AG10803 (cell line): ENCODE measurements around the gene HIPK2.

Source experiments
- DNase-seq: peaks from one replicate; pipeline ENCODE4 v3.0.0; 2010; ENCODE audit warnings: low read depth
- H3K4me3 ChIP-seq: 2 replicates; pipeline ENCODE4 v1.5.1; 2011; ENCODE audit warnings: mild to moderate bottlenecking, low read length, control low read depth
- TF ChIP-seq, protein P1 (sequence below): conservative IDR thresholded peaks from 2 replicates; pipeline ENCODE4 v1.5.1; 2011; ENCODE audit warnings: mild to moderate bottlenecking, low read length, control low read depth, inconsistent platforms

HIPK2 gene

DNA sequence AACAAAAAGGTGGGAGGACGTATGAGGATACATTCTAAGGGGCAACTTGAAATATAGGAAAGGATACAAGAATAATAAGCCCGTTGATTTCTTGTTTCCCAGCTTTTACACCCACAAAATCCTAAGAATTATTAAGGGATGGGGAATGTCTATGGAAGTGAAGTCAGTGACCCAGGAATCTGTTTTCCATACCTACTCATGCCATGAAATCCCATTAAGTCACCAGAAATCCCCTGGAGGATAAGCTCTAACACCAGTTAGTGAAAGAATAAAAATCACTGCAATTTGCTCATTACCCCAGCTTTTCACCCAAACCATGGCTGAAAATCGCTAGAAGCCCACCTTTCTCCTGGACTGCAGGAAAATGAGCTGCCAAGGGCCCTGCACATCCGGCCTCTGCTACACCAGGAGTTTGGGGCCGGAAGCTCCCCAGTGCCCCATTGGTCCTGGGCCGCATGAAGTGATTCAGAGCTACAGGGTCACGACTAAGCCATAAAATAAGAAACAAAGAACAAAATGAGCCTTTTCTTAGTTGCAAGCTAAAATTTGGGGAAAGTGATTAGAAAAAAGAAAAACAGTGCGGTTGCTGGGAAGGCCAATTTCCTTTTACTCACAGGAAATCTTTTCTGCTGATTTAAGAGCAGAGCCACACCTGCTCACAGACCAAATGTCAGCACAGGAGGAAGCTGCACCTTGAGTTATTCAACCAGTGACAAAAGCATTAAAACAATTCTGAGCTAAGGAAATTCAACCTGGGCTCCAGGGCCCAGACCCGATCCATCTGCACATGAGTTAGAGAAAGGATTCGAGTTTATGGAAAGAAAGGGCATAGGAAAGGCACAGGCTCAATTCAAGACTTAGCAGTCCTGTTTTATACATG lies 40.3 kb downstream of the HIPK2 start:
- DNase-seq = peak; percentile 29
- TF ChIP-seq, protein P1, sequence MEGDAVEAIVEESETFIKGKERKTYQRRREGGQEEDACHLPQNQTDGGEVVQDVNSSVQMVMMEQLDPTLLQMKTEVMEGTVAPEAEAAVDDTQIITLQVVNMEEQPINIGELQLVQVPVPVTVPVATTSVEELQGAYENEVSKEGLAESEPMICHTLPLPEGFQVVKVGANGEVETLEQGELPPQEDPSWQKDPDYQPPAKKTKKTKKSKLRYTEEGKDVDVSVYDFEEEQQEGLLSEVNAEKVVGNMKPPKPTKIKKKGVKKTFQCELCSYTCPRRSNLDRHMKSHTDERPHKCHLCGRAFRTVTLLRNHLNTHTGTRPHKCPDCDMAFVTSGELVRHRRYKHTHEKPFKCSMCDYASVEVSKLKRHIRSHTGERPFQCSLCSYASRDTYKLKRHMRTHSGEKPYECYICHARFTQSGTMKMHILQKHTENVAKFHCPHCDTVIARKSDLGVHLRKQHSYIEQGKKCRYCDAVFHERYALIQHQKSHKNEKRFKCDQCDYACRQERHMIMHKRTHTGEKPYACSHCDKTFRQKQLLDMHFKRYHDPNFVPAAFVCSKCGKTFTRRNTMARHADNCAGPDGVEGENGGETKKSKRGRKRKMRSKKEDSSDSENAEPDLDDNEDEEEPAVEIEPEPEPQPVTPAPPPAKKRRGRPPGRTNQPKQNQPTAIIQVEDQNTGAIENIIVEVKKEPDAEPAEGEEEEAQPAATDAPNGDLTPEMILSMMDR = no peak
- no peak overlapping the region for H3K4me3 ChIP-seq

DNA sequence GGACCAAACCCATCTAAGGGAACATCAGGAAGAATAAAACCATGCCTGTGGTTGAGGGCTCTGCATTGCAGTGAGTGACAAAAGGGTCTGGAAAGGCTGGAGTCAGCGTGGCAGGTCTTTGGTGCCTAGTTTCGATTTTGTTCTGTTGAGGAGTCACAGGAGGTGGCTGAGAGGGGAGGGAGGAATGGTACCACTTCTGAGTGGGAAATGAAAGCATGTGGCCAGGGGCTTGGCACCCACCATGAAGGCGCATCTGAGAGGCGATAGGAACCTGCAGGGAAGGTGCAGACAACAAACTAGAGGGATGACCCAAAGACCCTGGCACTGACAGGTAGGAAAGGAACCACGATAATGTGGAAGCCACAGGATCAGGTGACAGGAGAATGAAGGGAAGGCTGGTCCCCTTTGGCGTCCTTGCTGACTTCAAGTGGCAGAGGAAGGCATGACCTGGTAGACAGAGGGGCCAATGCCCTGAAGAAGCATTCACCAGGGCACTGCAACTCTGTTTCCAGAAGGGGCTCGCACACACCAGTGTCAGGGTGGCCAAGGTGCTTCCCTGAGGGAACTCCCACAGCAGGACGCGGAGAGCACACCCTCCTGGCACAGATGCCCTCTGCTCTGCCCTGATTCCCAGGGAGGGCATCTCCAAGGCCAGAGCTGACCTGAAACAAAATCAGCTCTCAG lies 41.7 kb downstream of the HIPK2 start:
- DNase-seq = no peak
- TF ChIP-seq, protein P1 = no peak
- H3K4me3 ChIP-seq = no peak overlapping the region

DNA sequence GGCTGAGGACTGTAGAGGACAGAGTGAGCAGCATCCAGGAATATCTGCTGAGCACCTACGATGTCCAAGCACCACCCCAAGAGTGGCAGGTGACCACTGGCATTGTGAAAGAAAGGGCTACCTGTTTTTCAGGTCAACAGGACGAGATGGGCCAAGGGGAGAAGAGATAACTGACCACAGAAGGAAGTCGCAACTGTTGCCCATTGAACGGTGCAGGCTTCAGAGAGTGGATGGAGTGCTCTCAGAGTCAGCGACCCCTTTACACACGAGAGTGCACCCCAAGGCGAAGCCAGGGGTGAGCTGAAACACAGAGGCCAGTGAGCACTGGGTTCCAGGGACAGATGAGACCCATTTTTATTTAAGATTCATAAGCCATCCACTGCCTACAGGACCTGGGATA lies 42.3 kb downstream of the HIPK2 start:
- H3K4me3 ChIP-seq = no peak overlapping the region
- DNase-seq = no peak
- TF ChIP-seq, protein P1 = no peak

DNA sequence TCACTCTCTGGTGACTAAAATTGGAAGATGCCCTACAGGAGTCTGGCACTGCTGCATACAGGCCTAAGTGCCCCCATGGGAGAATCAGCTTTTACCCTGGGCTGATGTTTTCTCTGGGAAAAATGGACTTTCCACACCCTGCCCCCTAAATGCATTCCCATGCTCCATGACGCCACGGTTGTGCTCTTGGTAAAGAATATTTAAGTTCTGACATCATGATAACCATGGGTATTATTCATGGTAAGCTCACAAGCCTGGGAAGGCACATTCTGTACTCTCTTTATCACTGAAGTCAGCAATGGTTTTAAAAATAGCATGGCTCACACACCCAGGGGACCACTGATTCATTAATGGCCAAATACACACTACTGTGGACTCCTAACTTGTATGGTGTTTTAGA lies 43.4 kb downstream of the HIPK2 start:
- H3K4me3 ChIP-seq = no peak overlapping the region
- DNase-seq = peak; percentile 85
- TF ChIP-seq, protein P1 = no peak

DNA sequence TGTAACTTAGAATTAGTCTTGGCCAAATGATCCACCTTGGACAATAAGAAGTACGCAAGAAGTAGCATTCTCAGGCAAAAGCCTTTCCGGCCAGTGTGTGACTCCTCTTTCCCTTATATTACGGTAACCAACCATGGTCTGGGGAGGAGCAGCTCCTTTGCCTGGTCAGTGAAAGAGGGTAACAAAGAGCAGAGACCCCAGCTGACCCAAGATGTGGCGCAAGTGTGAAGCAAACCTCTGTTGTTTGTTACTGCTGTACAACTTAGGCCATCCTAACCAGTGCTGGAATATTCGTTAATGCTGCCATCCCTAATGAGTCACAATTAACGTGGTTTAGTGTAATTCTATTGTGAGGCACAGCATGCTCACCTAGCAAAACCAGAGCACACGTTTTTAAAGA lies 44.0 kb downstream of the HIPK2 start:
- TF ChIP-seq, protein P1 = no peak
- no peak overlapping the region for H3K4me3 ChIP-seq
- no peak for DNase-seq

DNA sequence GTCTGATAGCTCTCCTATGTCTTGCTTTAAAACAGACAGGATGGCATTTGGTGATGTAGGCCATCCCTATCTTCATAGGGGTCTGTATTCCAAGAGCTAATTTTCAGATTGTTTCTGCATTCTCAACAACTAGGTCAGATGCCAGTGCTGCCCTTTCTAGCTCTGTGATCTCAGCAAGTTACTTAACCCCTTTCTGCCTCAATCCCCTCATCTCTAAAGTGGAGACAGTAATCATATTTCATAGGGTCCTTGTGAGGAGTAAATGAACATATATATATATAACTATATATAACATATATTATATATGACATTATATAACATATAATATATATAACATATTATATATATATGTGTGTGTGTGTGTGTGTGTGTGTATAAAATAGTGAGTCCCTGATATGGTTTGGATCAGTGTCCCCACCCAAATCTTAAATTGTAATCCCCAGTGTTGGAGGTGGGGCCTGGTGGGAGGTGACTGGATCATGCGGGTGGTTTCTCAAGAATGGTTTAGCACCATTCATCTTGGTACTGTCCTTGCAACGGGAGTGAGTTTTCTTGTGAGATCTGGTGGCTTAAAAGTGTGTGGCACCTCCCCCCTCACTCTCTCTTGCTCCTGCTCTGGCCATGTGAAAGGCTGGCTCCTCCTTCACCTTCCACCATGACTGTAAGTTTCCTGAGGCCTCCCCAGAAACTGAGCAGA lies 45.2 kb downstream of the HIPK2 start:
- no peak overlapping the region for H3K4me3 ChIP-seq
- DNase-seq = no peak
- TF ChIP-seq, protein P1 = no peak
